ENCODE data around the gene TUBA1B. TPM values are rescaled to one million over a fixed set of nuclear protein-coding genes. Genes with fewer than 3 reads are reported as not detected.

TUBA1B gene
- total RNA-seq, 1 experiment from 2014 or later: 3,645 TPM

GRCh38 chr12:49091836-49092085 lies 39.4 kb downstream of the TUBA1B start:
- TF ChIP-seq EZH2 (IDR thresholded peaks at IDR 0.05; ENCODE audit: borderline replicate concordance, low read depth, low read length, poor library complexity, severe bottlenecking) (no peak), CTCF (conservative IDR thresholded peaks at IDR 0.05; ENCODE audit: low read depth, low read length) (no peak)
- intact Hi-C loops (cut with micrococcal nuclease; ENCODE audit: unreplicated experiment): no loop called here
- peaks cover 68% of the 10 kb centered on the region for H3K27me3 ChIP-seq (replicated peaks; ENCODE audit: insufficient read depth, low read depth, low read length, poor library complexity)
- H3K4me1 ChIP-seq (ENCODE audit: insufficient read depth, low read length, poor library complexity, severe bottlenecking): peaks cover 9% of the 10 kb centered on the region
- no peak overlapping the region for H3K4me3 ChIP-seq (ENCODE audit: low read depth, low read length, poor library complexity, severe bottlenecking)
- BruUV-seq (replicated peaks): no TSS peak
- H3K9me3 ChIP-seq (ENCODE audit: low read depth, low read length, poor library complexity, severe bottlenecking): no peaks in the 10 kb centered on the region
- CTCF ChIA-PET: interaction anchor here (0.6 to 1.3 kb wide), 2 partner anchors 95 to 163 kb away, joined by 3 to 6 read pairs; no protein-coding TSS in a partner anchor
- POLR2A ChIA-PET (ENCODE audit: low non-redundant PET): no interaction called here
- no peaks in the 10 kb centered on the region for H3K36me3 ChIP-seq (ENCODE audit: insufficient read depth, low read length, poor library complexity, severe bottlenecking)
- DNase-seq (ENCODE audit: low spot score): no peak
- no peak overlapping the region for H3K27ac ChIP-seq (ENCODE audit: low read depth, low read length, poor library complexity, severe bottlenecking)

DNA sequence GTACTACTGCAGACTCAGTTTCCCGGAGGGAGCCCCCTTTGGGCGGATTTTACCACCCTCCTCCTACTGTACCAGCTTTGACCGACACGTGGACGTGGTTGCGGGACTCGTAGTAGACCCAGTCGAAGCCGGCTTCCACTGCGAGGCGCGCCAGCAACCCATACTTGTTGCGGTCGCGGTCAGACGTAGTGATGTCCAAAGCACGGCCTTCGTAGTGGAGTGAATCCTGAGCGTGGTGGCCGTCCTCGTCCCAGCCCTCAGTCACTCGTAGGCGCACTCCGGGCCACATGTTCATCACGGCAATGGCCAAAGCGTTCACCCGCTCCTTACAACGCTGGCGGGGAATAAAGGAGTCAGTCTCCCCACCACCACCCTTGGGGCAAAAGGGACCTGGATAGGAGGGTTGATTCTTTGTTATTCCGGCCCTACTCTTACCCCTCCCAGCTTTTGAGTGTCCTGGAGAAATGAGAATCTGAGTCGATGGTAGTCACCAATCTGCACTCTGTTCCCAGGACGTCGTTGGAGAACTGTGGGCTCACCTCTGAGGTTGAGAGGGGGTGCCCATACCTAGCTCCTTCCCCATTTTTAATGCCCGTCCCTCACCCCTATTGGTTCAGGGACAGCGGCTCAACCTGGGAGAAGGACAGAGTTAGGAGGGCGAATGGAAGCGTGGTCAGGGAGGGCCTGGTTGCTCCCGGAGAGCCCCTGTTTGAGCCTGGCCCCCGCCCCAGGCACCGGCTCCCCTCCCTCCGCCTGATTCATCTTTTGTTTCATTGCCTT lies 39.9 kb downstream of the TUBA1B start:
- CTCF ChIA-PET: interaction anchor here (0.6 kb wide), 1 partner anchor 163 kb away, joined by 3 read pairs; no protein-coding TSS in a partner anchor
- intact Hi-C loops (cut with micrococcal nuclease; ENCODE audit: unreplicated experiment): no loop called here
- POLR2A ChIA-PET (ENCODE audit: low non-redundant PET): no interaction called here

More for the DNA sequence above, 39.9 kb downstream of the TUBA1B start:
- Histone ChIP-seq H3K27ac (ENCODE audit: low read depth, low read length, poor library complexity, severe bottlenecking) (no peak overlapping the region), H3K4me3 (ENCODE audit: low read depth, low read length, poor library complexity, severe bottlenecking) (no peak overlapping the region), H3K27me3 (replicated peaks; ENCODE audit: insufficient read depth, low read depth, low read length, poor library complexity) (peaks cover 68% of the 10 kb centered on the region), H3K4me1 (ENCODE audit: insufficient read depth, low read length, poor library complexity, severe bottlenecking) (peaks cover 9% of the 10 kb centered on the region), H3K9me3 (ENCODE audit: low read depth, low read length, poor library complexity, severe bottlenecking) (no peaks in the 10 kb centered on the region), H3K36me3 (ENCODE audit: insufficient read depth, low read length, poor library complexity, severe bottlenecking) (no peaks in the 10 kb centered on the region)
- no peak for DNase-seq (ENCODE audit: low spot score)
- no peak for TF ChIP-seq CTCF (conservative IDR thresholded peaks at IDR 0.05; ENCODE audit: low read depth, low read length)
- no peak for TF ChIP-seq EZH2 (IDR thresholded peaks at IDR 0.05; ENCODE audit: borderline replicate concordance, low read depth, low read length, poor library complexity, severe bottlenecking)
- no TSS peak for BruUV-seq (replicated peaks)
